ENCODE results near the gene CBR3.

The CBR3 gene

GRCh38 chr21:36186506-36187399, 51.9 kb downstream of the CBR3 start:
- no peak for DNase-seq

- no peak for DNase-seq
Observed at GRCh38 chr21:36188081-36188681, 53.3 kb downstream of the CBR3 start.

- DNase-seq: no peak
Observed at GRCh38 chr21:36188937-36189336, 54.1 kb downstream of the CBR3 start.

- DNase-seq: no peak
Observed at GRCh38 chr21:36190736-36191135, 55.9 kb downstream of the CBR3 start.

- DNase-seq: peak; percentile 86
Observed at GRCh38 chr21:36193200-36193599, 58.3 kb downstream of the CBR3 start.

GRCh38 chr21:36194024-36194423, 59.1 kb downstream of the CBR3 start:
- no peak for DNase-seq

GRCh38 chr21:36195613-36196012, 60.7 kb downstream of the CBR3 start:
- no peak for DNase-seq

Data from EL (cell line).